ENCODE results near the gene C1orf74.

Gene C1orf74

GRCh38 chr1:209741889-209742288, 42.5 kb downstream of the C1orf74 start:
- no peak for DNase-seq

GRCh38 chr1:209741193-209741592, 43.2 kb downstream of the C1orf74 start:
- no peak for DNase-seq

- DNase-seq = no peak
These were observed 46.1 kb downstream of the C1orf74 start for GRCh38 chr1:209738270-209738669.

- DNase-seq = no peak
These were observed 47.2 kb downstream of the C1orf74 start for GRCh38 chr1:209737118-209737505.

- DNase-seq = no peak
These were observed 47.8 kb downstream of the C1orf74 start for GRCh38 chr1:209736490-209737117.

- DNase-seq = no peak
These were observed 50.8 kb downstream of the C1orf74 start for GRCh38 chr1:209733409-209734192.

- DNase-seq = no peak
These were observed 51.6 kb downstream of the C1orf74 start for GRCh38 chr1:209732725-209733124.

- DNase-seq = no peak
These were observed 54.9 kb downstream of the C1orf74 start for GRCh38 chr1:209729436-209729835.
